Astrocyte (in vitro differentiated cells and primary cell): ENCODE data around the gene POLR1C. TPM values are rescaled to one million over a fixed set of nuclear protein-coding genes. Genes with fewer than 3 reads are reported as not detected.
A peak's percentile ranks its signal among the peaks of the same experiment; 100 is the strongest.

Experiments
- DNase-seq: peaks from one replicate; pipeline ENCODE4 v3.0.0-alpha.2; 2010; ENCODE audit warnings: low read depth
- FAIRE-seq: peaks from 2 replicates; lab custom pipeline; 2011; peaks lifted over from hg19 to GRCh38; lab: Jason Lieb, UNC
- H2AFZ ChIP-seq: 2 replicates; pipeline ENCODE4 v1.6.0; 2012; ENCODE audit warnings: low read depth, low read length, inconsistent platforms
- H3K27ac ChIP-seq: 2 replicates; pipeline ENCODE4 v1.5.1; 2011; ENCODE audit warnings: low read depth, low read length, inconsistent platforms
- H3K27me3 ChIP-seq: 2 replicates; pipeline ENCODE4 v1.6.0; 2011; ENCODE audit warnings: low read length, inconsistent platforms; ENCODE audit not compliant: insufficient read depth
- H3K36me3 ChIP-seq: 2 replicates; pipeline ENCODE4 v1.5.1; 2011; ENCODE audit warnings: low read length, inconsistent platforms; ENCODE audit not compliant: insufficient read depth
- H3K4me1 ChIP-seq: 2 replicates; pipeline ENCODE4 v1.5.1; 2011; ENCODE audit warnings: low read length, inconsistent platforms; ENCODE audit not compliant: insufficient read depth
- H3K4me2 ChIP-seq: 2 replicates; pipeline ENCODE4 v1.6.0; 2012; ENCODE audit warnings: low read length, inconsistent platforms
- H3K4me3 ChIP-seq: 2 replicates; pipeline ENCODE4 v1.5.1; 2011; ENCODE audit warnings: low read depth, mild to moderate bottlenecking, low read length, inconsistent platforms; ENCODE audit not compliant: insufficient read depth
- H3K79me2 ChIP-seq: 2 replicates; pipeline ENCODE4 v1.6.0; 2012; ENCODE audit warnings: mild to moderate bottlenecking, low read length, inconsistent platforms; ENCODE audit not compliant: insufficient read depth
- H3K9ac ChIP-seq: 2 replicates; pipeline ENCODE4 v1.6.0; 2012; ENCODE audit warnings: mild to moderate bottlenecking, low read length, inconsistent platforms
- H3K9me3 ChIP-seq: 2 replicates; pipeline ENCODE4 v1.5.1; 2012; ENCODE audit warnings: low read depth, mild to moderate bottlenecking, low read length, inconsistent platforms; ENCODE audit not compliant: insufficient read depth
- H4K20me1 ChIP-seq: 2 replicates; pipeline ENCODE4 v1.6.0; 2012; ENCODE audit warnings: low read length, inconsistent platforms; ENCODE audit not compliant: insufficient read depth
- H3K27ac Mint-ChIP-seq: one replicate; pipeline ENCODE4 v1.8.0; 2021; ENCODE audit warnings: mild to moderate bottlenecking, mixed read lengths; ENCODE audit not compliant: unreplicated experiment
- H3K27me3 Mint-ChIP-seq: one replicate; pipeline ENCODE4 v1.8.0; 2021; ENCODE audit warnings: low read depth, mixed read lengths; ENCODE audit not compliant: unreplicated experiment
- H3K36me3 Mint-ChIP-seq: one replicate; pipeline ENCODE4 v1.8.0; 2021; ENCODE audit warnings: low read depth, mixed read lengths; ENCODE audit not compliant: unreplicated experiment
- H3K4me1 Mint-ChIP-seq: one replicate; pipeline ENCODE4 v1.8.0; 2021; ENCODE audit warnings: low read depth, mixed read lengths; ENCODE audit not compliant: unreplicated experiment
- H3K4me3 Mint-ChIP-seq: one replicate; pipeline ENCODE4 v1.8.0; 2021; ENCODE audit warnings: mild to moderate bottlenecking, moderate library complexity, mixed read lengths; ENCODE audit not compliant: unreplicated experiment
- H3K9me3 Mint-ChIP-seq: one replicate; pipeline ENCODE4 v1.8.0; 2021; ENCODE audit warnings: mild to moderate bottlenecking, mixed read lengths; ENCODE audit not compliant: unreplicated experiment
- CTCF ChIP-seq: IDR thresholded peaks from 2 replicates; pipeline ENCODE4 v1.5.1; 2011; ENCODE audit warnings: low read depth, mild to moderate bottlenecking, inconsistent platforms, low read length, moderate library complexity; ENCODE audit not compliant: insufficient read depth
- EZH2 ChIP-seq: IDR thresholded peaks from 2 replicates; pipeline ENCODE4 v1.6.1; 2012; ENCODE audit warnings: mild to moderate bottlenecking, low read length, inconsistent platforms; ENCODE audit not compliant: insufficient read depth
- total RNA-seq: library from RNA; stranded (reverse); gene quantifications from 2 replicates; pipeline ENCODE4 v1.2.1, GENCODE V29; 2021

POLR1C gene
- total RNA-seq, 1 donor from 2014 or later = 41.8 TPM

GRCh38 chr6:43489277-43490072 lies 27.4 kb upstream of the POLR1C start:
- H3K36me3 ChIP-seq = no peaks in the 10 kb centered on the region
- no peak overlapping the region for H3K4me3 ChIP-seq
- no peak overlapping the region for H3K9ac ChIP-seq
- H3K9me3 ChIP-seq = no peaks in the 10 kb centered on the region
- H2AFZ ChIP-seq = no peak overlapping the region
- DNase-seq (no peak), FAIRE-seq (no peak)
- no peaks in the 10 kb centered on the region for H3K9me3 Mint-ChIP-seq
- no peaks in the 10 kb centered on the region for H3K27me3 ChIP-seq
- peaks cover 44% of the 10 kb centered on the region for H3K79me2 ChIP-seq
- no peaks in the 10 kb centered on the region for H3K27me3 Mint-ChIP-seq
- H3K4me1 Mint-ChIP-seq = peaks cover 16% of the 10 kb centered on the region
- H3K27ac Mint-ChIP-seq = no peak overlapping the region
- H3K4me3 Mint-ChIP-seq = peak overlapping the region; percentile 9
- no peak overlapping the region for H3K4me2 ChIP-seq
- TF ChIP-seq EZH2 (no peak), CTCF (no peak)
- no peak overlapping the region for H3K27ac ChIP-seq
- peaks cover 5% of the 10 kb centered on the region for H3K36me3 Mint-ChIP-seq
- peaks cover 57% of the 10 kb centered on the region for H4K20me1 ChIP-seq
- peaks cover 23% of the 10 kb centered on the region for H3K4me1 ChIP-seq

DNA sequence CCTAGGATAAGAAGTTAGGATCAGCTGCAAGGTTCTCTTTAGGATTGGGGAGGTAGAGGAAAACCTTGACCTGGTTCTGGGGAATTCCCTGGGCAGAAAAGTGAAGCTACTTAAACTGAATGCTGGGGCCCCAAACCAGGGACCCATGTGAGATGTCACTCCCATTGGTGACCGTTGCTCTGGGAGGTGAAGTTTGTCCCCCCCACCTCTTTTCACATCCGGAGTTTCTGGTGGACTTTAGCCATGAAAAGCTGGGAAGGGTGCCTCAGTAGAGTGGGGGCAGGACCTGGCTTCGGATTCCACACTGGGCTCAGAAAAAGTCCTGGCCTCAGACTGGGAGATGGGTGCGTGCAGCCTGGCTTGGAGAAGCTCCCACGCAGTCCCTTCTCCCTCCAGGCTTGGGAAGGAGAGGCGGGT lies 26.4 kb upstream of the POLR1C start:
- Histone ChIP-seq H3K36me3 (no peaks in the 10 kb centered on the region), H3K4me1 (peaks cover 26% of the 10 kb centered on the region), H3K79me2 (peaks cover 47% of the 10 kb centered on the region), H3K9me3 (no peaks in the 10 kb centered on the region), H4K20me1 (peaks cover 57% of the 10 kb centered on the region), H3K9ac (no peak overlapping the region), H3K27ac (no peak overlapping the region), H3K4me3 (no peak overlapping the region), H3K27me3 (no peaks in the 10 kb centered on the region), H3K4me2 (no peak overlapping the region), H2AFZ (no peak overlapping the region)
- Mint-ChIP-seq H3K27ac (no peak overlapping the region), H3K27me3 (no peaks in the 10 kb centered on the region), H3K4me1 (peaks cover 16% of the 10 kb centered on the region), H3K4me3 (no peak overlapping the region), H3K36me3 (peaks cover 5% of the 10 kb centered on the region), H3K9me3 (no peaks in the 10 kb centered on the region)
- FAIRE-seq = no peak
- TF ChIP-seq EZH2 (no peak), CTCF (no peak)
- DNase-seq = no peak
